DOHH2 (cell line): ENCODE measurements around the gene SLC9C2.

Experiments
- EZH2phosphoT487 ChIP-seq: fragments of 200-600 bp; sonication (generic); IDR thresholded peaks from 2 replicates; pipeline ENCODE4 v1.6.1; 2017; ENCODE audit warnings: borderline replicate concordance, mild to moderate bottlenecking, antibody characterized with exemption, low read length, moderate library complexity, mixed read lengths
- TF ChIP-seq, protein P1 (sequence below): fragments of 200-600 bp; sonication (generic); IDR thresholded peaks from one replicate; pipeline ENCODE4 v1.5.1; 2014; ENCODE audit warnings: antibody characterized with exemption, mild to moderate bottlenecking, low read depth, low read length; ENCODE audit not compliant: poor library complexity, severe bottlenecking

DNA sequence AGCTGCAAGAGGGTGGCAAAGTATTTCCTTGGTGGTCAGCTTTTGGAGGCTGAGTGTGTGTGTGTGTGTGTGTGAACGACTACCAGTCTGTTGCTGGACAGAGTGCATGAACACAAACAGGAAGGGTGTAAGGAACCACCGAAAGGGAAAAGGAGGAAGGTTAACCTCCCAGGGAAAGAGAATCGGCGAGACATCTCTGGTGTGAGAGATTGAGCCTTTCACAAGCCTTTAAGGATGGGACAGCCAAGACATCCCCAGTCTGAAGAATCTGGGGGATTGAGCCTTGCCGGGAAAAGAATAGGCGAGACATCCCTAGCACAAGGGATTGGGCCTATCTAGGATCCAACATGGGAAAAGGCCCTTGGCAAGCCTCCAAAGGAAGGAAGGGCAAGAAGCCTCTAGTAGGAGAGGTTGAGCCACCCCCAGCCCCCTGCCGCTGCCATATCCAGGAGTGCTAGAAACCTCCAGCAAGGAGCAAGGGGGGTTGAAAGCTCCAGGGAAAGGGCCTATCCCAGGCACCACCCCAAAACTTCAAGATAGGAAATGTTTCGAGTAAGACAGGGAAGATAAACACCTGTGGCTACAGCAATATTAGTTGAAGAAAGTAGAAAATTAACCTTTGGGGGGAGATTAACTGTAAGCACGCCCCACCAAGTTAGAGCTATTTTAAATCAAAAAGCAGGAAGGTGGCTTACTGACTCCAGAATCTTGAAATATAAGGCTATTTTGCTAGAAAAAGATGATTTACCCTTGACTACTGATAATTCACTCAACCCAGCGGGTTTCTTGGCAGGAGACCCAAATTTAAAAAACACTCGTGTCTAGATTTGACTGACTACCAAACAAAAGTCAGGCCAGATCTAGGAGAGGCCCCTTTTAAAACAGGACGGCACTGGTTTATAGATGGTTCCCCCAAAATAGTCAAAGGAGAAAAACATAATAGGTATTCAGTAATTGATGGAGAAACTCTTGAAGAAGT, 35.5 kb upstream of the SLC9C2 start:
- TF ChIP-seq, protein P1, sequence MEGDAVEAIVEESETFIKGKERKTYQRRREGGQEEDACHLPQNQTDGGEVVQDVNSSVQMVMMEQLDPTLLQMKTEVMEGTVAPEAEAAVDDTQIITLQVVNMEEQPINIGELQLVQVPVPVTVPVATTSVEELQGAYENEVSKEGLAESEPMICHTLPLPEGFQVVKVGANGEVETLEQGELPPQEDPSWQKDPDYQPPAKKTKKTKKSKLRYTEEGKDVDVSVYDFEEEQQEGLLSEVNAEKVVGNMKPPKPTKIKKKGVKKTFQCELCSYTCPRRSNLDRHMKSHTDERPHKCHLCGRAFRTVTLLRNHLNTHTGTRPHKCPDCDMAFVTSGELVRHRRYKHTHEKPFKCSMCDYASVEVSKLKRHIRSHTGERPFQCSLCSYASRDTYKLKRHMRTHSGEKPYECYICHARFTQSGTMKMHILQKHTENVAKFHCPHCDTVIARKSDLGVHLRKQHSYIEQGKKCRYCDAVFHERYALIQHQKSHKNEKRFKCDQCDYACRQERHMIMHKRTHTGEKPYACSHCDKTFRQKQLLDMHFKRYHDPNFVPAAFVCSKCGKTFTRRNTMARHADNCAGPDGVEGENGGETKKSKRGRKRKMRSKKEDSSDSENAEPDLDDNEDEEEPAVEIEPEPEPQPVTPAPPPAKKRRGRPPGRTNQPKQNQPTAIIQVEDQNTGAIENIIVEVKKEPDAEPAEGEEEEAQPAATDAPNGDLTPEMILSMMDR = no peak
- no peak for TF ChIP-seq EZH2phosphoT487
